Stimulated activated CD8-positive, alpha-beta memory T cell treated with anti-CD3 and anti-CD28 coated beads, Interleukin-7, amount 100 ng/mL, for 4 hours (primary cell): ENCODE results near the gene PLAAT1.

ENCODE experiments used
- DNase-seq, 2 donors: peaks; one replicate each; pipeline ENCODE4 v3.0.0-alpha.2; 2020; ENCODE audit warnings: low read depth in 2 of 2

The PLAAT1 gene

GRCh38 chr3:193240850-193241706 is at the start of gene PLAAT1:
Gene PLAAT1, plus strand, starts transcription at chr3:193241222. Its CDS starts 14,429 bp downstream, at chr3:193255651.
- DNase-seq: no peak

DNA sequence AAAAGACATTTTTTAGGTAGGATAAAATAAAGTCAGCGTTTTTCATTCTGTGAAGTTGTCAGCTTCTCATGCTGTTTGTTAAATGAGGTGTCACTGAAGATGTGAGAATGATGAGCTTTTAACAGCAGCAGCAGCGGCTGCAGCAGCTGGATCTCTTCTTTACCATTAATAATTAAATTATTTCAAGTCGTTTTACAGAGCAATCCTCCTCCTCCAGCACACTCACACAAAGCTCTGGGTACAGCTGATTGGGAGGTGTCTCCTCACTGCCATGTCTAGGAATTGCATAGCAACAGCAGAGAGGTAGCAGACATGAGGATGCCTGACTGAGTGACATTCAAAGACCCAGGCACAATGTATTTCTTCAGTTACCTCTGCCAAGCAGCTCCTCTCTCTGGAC is 46.7 kb upstream of the PLAAT1 start:
- DNase-seq: no peak

GRCh38 chr3:193196746-193197145 is 44.3 kb upstream of the PLAAT1 start:
- no peak for DNase-seq

- DNase-seq: no peak
Measured at GRCh38 chr3:193207290-193208273, 33.4 kb upstream of the PLAAT1 start.

- no peak for DNase-seq
Measured at GRCh38 chr3:193210618-193211017, 30.4 kb upstream of the PLAAT1 start.

DNA sequence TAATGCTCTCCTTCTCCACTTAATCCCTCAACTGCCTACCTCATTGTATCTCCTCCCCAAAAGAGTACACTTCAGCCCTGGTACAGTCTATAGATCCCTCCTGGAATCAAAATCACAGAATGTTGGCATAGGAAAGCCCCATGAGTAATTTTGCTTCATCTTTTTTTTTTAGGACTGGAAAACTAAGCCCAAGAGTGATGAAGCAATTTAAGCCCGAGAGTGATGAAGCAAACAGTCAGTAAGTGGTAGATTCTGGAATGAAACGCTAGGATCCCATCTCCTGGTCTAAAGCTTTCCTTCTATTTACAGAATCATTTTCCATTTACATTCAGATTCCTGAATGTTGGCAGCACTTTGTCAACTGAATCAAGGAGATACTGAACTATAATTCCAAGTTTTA is 29.8 kb upstream of the PLAAT1 start:
- no peak for DNase-seq

GRCh38 chr3:193211984-193212383 is 29.0 kb upstream of the PLAAT1 start:
- no peak for DNase-seq

GRCh38 chr3:193212844-193213243 is 28.2 kb upstream of the PLAAT1 start:
- DNase-seq: no peak

- no peak for DNase-seq
Measured at GRCh38 chr3:193214445-193214844, 26.6 kb upstream of the PLAAT1 start.

DNA sequence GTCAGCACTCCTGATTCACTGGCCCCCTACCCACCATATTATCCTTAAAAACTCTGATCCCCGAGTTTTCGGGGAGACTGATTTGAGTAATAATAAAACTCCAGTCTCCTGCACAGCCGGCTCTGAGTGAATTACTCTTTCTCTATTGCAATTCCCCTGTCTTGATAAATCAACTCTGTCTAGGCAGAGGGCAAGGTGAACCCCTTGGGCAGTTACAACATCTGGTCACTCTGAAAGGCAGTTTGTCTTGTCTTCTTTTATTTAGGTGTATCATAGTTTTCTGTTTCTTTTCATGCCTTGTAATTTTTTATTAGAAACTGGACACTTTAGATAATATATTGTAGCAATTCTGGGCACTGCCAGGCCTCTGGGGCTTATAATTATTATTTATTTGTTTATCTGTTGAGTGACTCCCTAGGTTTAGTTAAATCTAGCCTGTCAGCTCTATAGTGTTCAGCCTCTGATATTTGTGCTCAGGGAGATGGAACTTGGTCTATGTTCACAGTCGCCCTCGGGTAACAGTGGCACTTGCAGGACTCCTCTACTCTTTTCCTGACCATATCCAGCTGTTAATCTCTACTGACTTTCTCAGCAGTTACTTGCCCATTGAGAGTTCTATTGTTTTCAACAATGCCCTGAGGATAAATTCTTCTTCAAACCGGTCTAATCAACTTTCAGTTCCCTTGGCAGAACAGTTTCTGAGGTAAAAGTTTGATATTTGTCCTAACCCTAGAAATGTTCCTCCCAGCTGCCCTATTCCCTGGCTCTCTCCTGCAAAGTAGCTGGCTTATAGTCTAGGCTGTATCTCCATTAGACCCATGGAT is 15.5 kb upstream of the PLAAT1 start:
- DNase-seq: no peak

GRCh38 chr3:193228206-193228605 is 12.8 kb upstream of the PLAAT1 start:
- no peak for DNase-seq

GRCh38 chr3:193229851-193230420 is 11.1 kb upstream of the PLAAT1 start:
- no peak for DNase-seq

- no peak for DNase-seq
Measured at GRCh38 chr3:193230610-193231009, 10.4 kb upstream of the PLAAT1 start.

GRCh38 chr3:193231201-193231600 is 9.8 kb upstream of the PLAAT1 start:
- no peak for DNase-seq

DNA sequence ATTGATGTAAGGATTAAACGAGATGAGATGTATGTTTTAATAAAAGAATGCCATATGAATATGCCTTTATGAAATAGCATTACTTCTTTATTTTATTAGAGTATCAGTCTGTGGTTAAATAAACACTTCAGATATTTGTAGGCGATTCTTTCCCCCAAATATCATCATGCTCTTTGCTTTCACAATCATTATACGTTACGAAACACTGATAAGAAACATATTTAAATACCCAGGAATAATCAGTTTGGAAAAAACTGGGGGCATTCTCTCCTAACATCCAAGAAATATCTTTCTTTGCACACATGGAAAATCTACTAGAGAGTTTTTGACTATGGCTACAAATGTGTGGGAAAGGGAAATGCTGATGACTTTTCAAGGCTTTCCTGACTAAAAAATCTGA is 4.4 kb upstream of the PLAAT1 start:
- DNase-seq: no peak

GRCh38 chr3:193237030-193237429 is 4.0 kb upstream of the PLAAT1 start:
- DNase-seq: no peak

- DNase-seq: no peak
Measured at GRCh38 chr3:193240436-193240849, 579 bp upstream of the PLAAT1 start.

GRCh38 chr3:193241716-193242115 is 694 bp downstream of the PLAAT1 start:
- DNase-seq: no peak

DNA sequence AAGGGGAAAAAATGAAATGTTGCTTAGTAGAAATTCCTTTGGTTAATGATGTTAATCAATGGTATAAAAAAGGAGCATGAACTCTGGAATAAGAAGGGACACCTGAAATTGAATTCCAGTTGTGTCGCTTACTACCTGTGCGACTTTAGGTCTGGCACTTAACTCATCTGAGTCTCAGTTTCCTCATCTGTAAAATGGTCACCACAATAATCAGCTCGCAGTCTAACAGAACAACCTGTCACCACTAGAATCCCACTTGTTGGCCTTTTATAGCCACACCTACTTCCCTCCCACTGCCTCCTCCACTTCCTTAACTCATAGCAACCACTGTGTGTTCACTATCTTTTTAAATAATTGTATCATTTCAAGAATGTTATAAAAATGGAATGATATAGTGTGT is 2.5 kb downstream of the PLAAT1 start:
- no peak for DNase-seq

GRCh38 chr3:193248848-193249468 is 7.9 kb downstream of the PLAAT1 start:
- DNase-seq: no peak

GRCh38 chr3:193250492-193250891 is 9.5 kb downstream of the PLAAT1 start:
- DNase-seq: no peak
